Measurements from ENCODE around the gene PTPRN2.

The PTPRN2 gene

GRCh38 chr7:157687845-157688532 is 899.6 kb downstream of the PTPRN2 start:
- no peak for DNase-seq (ENCODE audit: low spot score)
- TF ChIP-seq CTCF (IDR thresholded peaks at IDR 0.05; ENCODE audit: extremely low read depth, insufficient read depth, missing control alignments), result no peak
- in situ Hi-C loops (cut with MboI; ENCODE audit: low pct_unique_long_range_greater_than_20kb, low sequenced_read_pairs, unreplicated experiment), result no loop called here

- DNase-seq (ENCODE audit: low spot score), result no peak
- in situ Hi-C loops (cut with MboI; ENCODE audit: low pct_unique_long_range_greater_than_20kb, low sequenced_read_pairs, unreplicated experiment), result no loop called here
- TF ChIP-seq CTCF (IDR thresholded peaks at IDR 0.05; ENCODE audit: extremely low read depth, insufficient read depth, missing control alignments), result no peak
Measured at GRCh38 chr7:157687158-157687557, 900.5 kb downstream of the PTPRN2 start.

- no peak for TF ChIP-seq CTCF (IDR thresholded peaks at IDR 0.05; ENCODE audit: extremely low read depth, insufficient read depth, missing control alignments)
- in situ Hi-C loops (cut with MboI; ENCODE audit: low pct_unique_long_range_greater_than_20kb, low sequenced_read_pairs, unreplicated experiment), result no loop called here
- no peak for DNase-seq (ENCODE audit: low spot score)
Measured at GRCh38 chr7:157686285-157686894, 901.2 kb downstream of the PTPRN2 start.

- in situ Hi-C loops (cut with MboI; ENCODE audit: low pct_unique_long_range_greater_than_20kb, low sequenced_read_pairs, unreplicated experiment), result no loop called here
- DNase-seq (ENCODE audit: low spot score), result no peak
- no peak for TF ChIP-seq CTCF (IDR thresholded peaks at IDR 0.05; ENCODE audit: extremely low read depth, insufficient read depth, missing control alignments)
Measured at GRCh38 chr7:157685430-157686284, 902.0 kb downstream of the PTPRN2 start.

- in situ Hi-C loops (cut with MboI; ENCODE audit: low pct_unique_long_range_greater_than_20kb, low sequenced_read_pairs, unreplicated experiment), result no loop called here
- TF ChIP-seq CTCF (IDR thresholded peaks at IDR 0.05; ENCODE audit: extremely low read depth, insufficient read depth, missing control alignments), result no peak
- no peak for DNase-seq (ENCODE audit: low spot score)
Measured at GRCh38 chr7:157684909-157685429, 902.7 kb downstream of the PTPRN2 start.

- DNase-seq (ENCODE audit: low spot score), result no peak
- in situ Hi-C loops (cut with MboI; ENCODE audit: low pct_unique_long_range_greater_than_20kb, low sequenced_read_pairs, unreplicated experiment), result no loop called here
- no peak for TF ChIP-seq CTCF (IDR thresholded peaks at IDR 0.05; ENCODE audit: extremely low read depth, insufficient read depth, missing control alignments)
Measured at GRCh38 chr7:157684157-157684908, 903.3 kb downstream of the PTPRN2 start.
